ENCODE measurements around the gene TPI1. TPM values are rescaled to one million over a fixed set of nuclear protein-coding genes. Genes with fewer than 3 reads are reported as not detected.
"Not testable (repeated sequence)": the region's sequence is repeated elsewhere in the genome, so short reads cannot be mapped to it uniquely, and the experiment has no call there.

The TPI1 gene
- total RNA-seq, 2 donors from 2014 or later, result 805 to 1,294 TPM

- DNase-seq, result peak; percentile 99
- peak overlapping the region; percentile 97 for H3K4me3 Mint-ChIP-seq
- Histone ChIP-seq H3K4me1 (ENCODE audit: control insufficient read depth, insufficient read depth, low read length) (peaks cover 8% of the 10 kb centered on the region), H3K9ac (ENCODE audit: extremely low read depth, low read length, poor library complexity, severe bottlenecking) (peak overlapping the region; percentile 85), H3K27me3 (ENCODE audit: control insufficient read depth, insufficient read depth, low read length, poor library complexity, severe bottlenecking) (no peaks in the 10 kb centered on the region), H3K36me3 (ENCODE audit: control insufficient read depth, insufficient read depth, low read length) (peaks cover 33% of the 10 kb centered on the region), H3K4me3 (ENCODE audit: low read length) (peak overlapping the region; percentile 88), H3K9me3 (ENCODE audit: control insufficient read depth, low read length) (no peaks in the 10 kb centered on the region), H3K27ac (ENCODE audit: low read depth, low read length) (peak overlapping the region; percentile 32)
- H3K27ac Mint-ChIP-seq, result peak overlapping the region; percentile 95
- peaks cover 46% of the 10 kb centered on the region for H3K4me1 Mint-ChIP-seq
- H3K9me3 Mint-ChIP-seq, result no peaks in the 10 kb centered on the region
- TF ChIP-seq CTCF (conservative IDR thresholded peaks at IDR 0.05), result peak; percentile 100
- 8 to 15% methylated on average over 19 to 40 of the region's 40 CpGs for WGBS, 2 experiments (ENCODE audit: insufficient coverage in 1 of 2, insufficient read length in 1 of 2)
- H3K27me3 Mint-ChIP-seq (ENCODE audit: insufficient read depth), result no peaks in the 10 kb centered on the region
- H3K36me3 Mint-ChIP-seq (ENCODE audit: low read depth), result peaks cover 44% of the 10 kb centered on the region
Measured at GRCh38 chr12:6872073-6873048, 5.0 kb downstream of the TPI1 start.

GRCh38 chr12:6873094-6874014 lies 6.0 kb downstream of the TPI1 start, which contains the start of gene SPSB2:
Gene SPSB2 (minus strand): TSS chr12:6873303. CDS start chr12:6872901, 402 bp downstream.
- Histone ChIP-seq H3K36me3 (ENCODE audit: control insufficient read depth, insufficient read depth, low read length) (peaks cover 33% of the 10 kb centered on the region), H3K4me1 (ENCODE audit: control insufficient read depth, insufficient read depth, low read length) (peaks cover 8% of the 10 kb centered on the region), H3K9me3 (ENCODE audit: control insufficient read depth, low read length) (no peaks in the 10 kb centered on the region), H3K9ac (ENCODE audit: extremely low read depth, low read length, poor library complexity, severe bottlenecking) (peak within 1 kb of the TSS; percentile 85), H3K4me3 (ENCODE audit: low read length) (peak within 1 kb of the TSS; percentile 88), H3K27me3 (ENCODE audit: control insufficient read depth, insufficient read depth, low read length, poor library complexity, severe bottlenecking) (no peaks in the 10 kb centered on the region), H3K27ac (ENCODE audit: low read depth, low read length) (peak within 1 kb of the TSS; percentile 32)
- Mint-ChIP-seq H3K4me1 (peaks cover 43% of the 10 kb centered on the region), H3K4me3 (peak within 1 kb of the TSS; percentile 97), H3K27me3 (ENCODE audit: insufficient read depth) (no peaks in the 10 kb centered on the region), H3K36me3 (ENCODE audit: low read depth) (peaks cover 44% of the 10 kb centered on the region), H3K9me3 (no peaks in the 10 kb centered on the region), H3K27ac (peak within 1 kb of the TSS; percentile 95)
- peak; percentile 11 for TF ChIP-seq CTCF (conservative IDR thresholded peaks at IDR 0.05)
- 1 to 4% methylated on average over 23 to 66 of the region's 66 CpGs for WGBS, 2 experiments (ENCODE audit: insufficient coverage in 1 of 2, insufficient read length in 1 of 2)
- DNase-seq, result peak; percentile 100

- peak overlapping the region; percentile 90 for H3K27ac Mint-ChIP-seq
- Histone ChIP-seq H3K4me3 (ENCODE audit: low read length) (peak overlapping the region; percentile 88), H3K36me3 (ENCODE audit: control insufficient read depth, insufficient read depth, low read length) (peaks cover 30% of the 10 kb centered on the region), H3K27ac (ENCODE audit: low read depth, low read length) (peak overlapping the region; percentile 18), H3K9ac (ENCODE audit: extremely low read depth, low read length, poor library complexity, severe bottlenecking) (peak overlapping the region; percentile 73)
- H3K9me3 Mint-ChIP-seq; H3K27me3 ChIP-seq (ENCODE audit: control insufficient read depth, insufficient read depth, low read length, poor library complexity, severe bottlenecking); DNase-seq; H3K9me3 ChIP-seq (ENCODE audit: control insufficient read depth, low read length); H3K27me3 Mint-ChIP-seq (ENCODE audit: insufficient read depth); H3K4me1 ChIP-seq (ENCODE audit: control insufficient read depth, insufficient read depth, low read length): not testable (repeated sequence)
- peak overlapping the region; percentile 97 for H3K4me3 Mint-ChIP-seq
- WGBS, 2 experiments (ENCODE audit: insufficient coverage in 1 of 2, insufficient read length in 1 of 2), result 69 to 71% methylated on average over 8 to 9 of the region's 9 CpGs
- peaks cover 43% of the 10 kb centered on the region for H3K36me3 Mint-ChIP-seq (ENCODE audit: low read depth)
- H3K4me1 Mint-ChIP-seq, result peaks cover 37% of the 10 kb centered on the region
Measured at GRCh38 chr12:6874015-6874368, 6.7 kb downstream of the TPI1 start.

- WGBS, 2 experiments (ENCODE audit: insufficient coverage in 1 of 2, insufficient read length in 1 of 2), result 92 to 97% methylated on average over 10 of the region's 11 CpGs
Measured at GRCh38 chr12:6879824-6880223, 12.5 kb downstream of the TPI1 start.

More at GRCh38 chr12:6879824-6880223, 12.5 kb downstream of the TPI1 start:
- Mint-ChIP-seq H3K27ac (peak overlapping the region; percentile 68), H3K36me3 (ENCODE audit: low read depth) (peaks cover 52% of the 10 kb centered on the region)
- H3K4me3 ChIP-seq (ENCODE audit: low read length); H3K9me3 Mint-ChIP-seq; H3K4me1 ChIP-seq (ENCODE audit: control insufficient read depth, insufficient read depth, low read length); DNase-seq; H3K27ac ChIP-seq (ENCODE audit: low read depth, low read length); H3K9ac ChIP-seq (ENCODE audit: extremely low read depth, low read length, poor library complexity, severe bottlenecking); H3K4me3 Mint-ChIP-seq; H3K4me1 Mint-ChIP-seq; H3K9me3 ChIP-seq (ENCODE audit: control insufficient read depth, low read length); H3K27me3 ChIP-seq (ENCODE audit: control insufficient read depth, insufficient read depth, low read length, poor library complexity, severe bottlenecking); H3K27me3 Mint-ChIP-seq (ENCODE audit: insufficient read depth): not testable (repeated sequence)
- H3K36me3 ChIP-seq (ENCODE audit: control insufficient read depth, insufficient read depth, low read length), result peaks cover 22% of the 10 kb centered on the region
